NCI-H524 treated with DMSO at 0.1 percent for 48 hours (cell line): ENCODE data around the gene KAZN.

Experiments
- DNase-seq: peaks from one replicate; lab custom pipeline; 2025; lab: John Stamatoyannopoulos, UW

KAZN gene

GRCh38 chr1:15090373-15090772 is 491.9 kb downstream of the KAZN start:
- no peak for DNase-seq

- no peak for DNase-seq
These were observed 495.6 kb downstream of the KAZN start for GRCh38 chr1:15094056-15094455.

GRCh38 chr1:15094719-15095495 is 496.4 kb downstream of the KAZN start:
- no peak for DNase-seq

- DNase-seq = no peak
These were observed 497.0 kb downstream of the KAZN start for GRCh38 chr1:15095496-15095875.

- no peak for DNase-seq
These were observed 497.8 kb downstream of the KAZN start for GRCh38 chr1:15096293-15096692.

- DNase-seq = no peak
These were observed 500.0 kb downstream of the KAZN start for GRCh38 chr1:15098176-15099125.

GRCh38 chr1:15099441-15100120 is 501.1 kb downstream of the KAZN start:
- DNase-seq = no peak

- peak; percentile 20 for DNase-seq
These were observed 501.8 kb downstream of the KAZN start for GRCh38 chr1:15100121-15100879.

- no peak for DNase-seq
These were observed 502.6 kb downstream of the KAZN start for GRCh38 chr1:15100880-15101760.

- DNase-seq = no peak
These were observed 503.3 kb downstream of the KAZN start for GRCh38 chr1:15101801-15102200.

GRCh38 chr1:15102646-15103045 is 504.2 kb downstream of the KAZN start:
- DNase-seq = no peak

GRCh38 chr1:15103211-15103610 is 504.7 kb downstream of the KAZN start:
- DNase-seq = no peak

- no peak for DNase-seq
These were observed 505.4 kb downstream of the KAZN start for GRCh38 chr1:15103906-15104305.

GRCh38 chr1:15104768-15105167 is 506.3 kb downstream of the KAZN start:
- no peak for DNase-seq

- DNase-seq = no peak
These were observed 508.1 kb downstream of the KAZN start for GRCh38 chr1:15106608-15107007.

GRCh38 chr1:15107058-15107687 is 508.7 kb downstream of the KAZN start:
- no peak for DNase-seq

GRCh38 chr1:15107911-15108310 is 509.4 kb downstream of the KAZN start:
- DNase-seq = no peak

- DNase-seq = no peak
These were observed 511.8 kb downstream of the KAZN start for GRCh38 chr1:15110128-15110866.

- no peak for DNase-seq
These were observed 512.4 kb downstream of the KAZN start for GRCh38 chr1:15110867-15111230.

GRCh38 chr1:15113146-15113545 is 514.7 kb downstream of the KAZN start:
- DNase-seq = no peak
